Spleen (tissue), 11 donors: Measurements from ENCODE around the gene FIGN. TPM values are rescaled to one million over a fixed set of nuclear protein-coding genes. Genes with fewer than 3 reads are reported as not detected.

Source experiments
- DNase-seq: peaks from one replicate; pipeline ENCODE4 v3.0.0-alpha.2; 2020
- H3K27ac ChIP-seq, 8 donors: fragments of 200-600 bp; sonication (generic) in 7 of 8; 1 replicate in 4 of 8; 2 replicates in 4 of 8; pipeline versions ENCODE4 v1.5.0 to v1.8.0; 2016 to 2021; ENCODE audit warnings: inconsistent platforms in 4 of 8, mild to moderate bottlenecking in 4 of 8, moderate library complexity in 1 of 8
- H3K27me3 ChIP-seq, 7 donors: fragments of 200-600 bp; sonication (generic) in 6 of 7; replicated peaks in 1 of 7; 1 replicate in 4 of 7; 2 replicates in 3 of 7; pipeline versions ENCODE4 v1.5.0 to v1.8.0; 2016 to 2021; ENCODE audit warnings: inconsistent platforms in 3 of 7, mild to moderate bottlenecking in 1 of 7
- H3K36me3 ChIP-seq, 6 donors: fragments of 200-600 bp; sonication (generic) in 5 of 6; 1 replicate in 4 of 6; 2 replicates in 2 of 6; pipeline versions ENCODE4 v1.5.0 to v1.8.0; 2016 to 2021; ENCODE audit warnings: inconsistent platforms in 2 of 6
- H3K4me1 ChIP-seq, 6 donors: fragments of 200-600 bp; sonication (generic) in 5 of 6; 1 replicate in 3 of 6; 2 replicates in 3 of 6; pipeline versions ENCODE4 v1.5.0 to v1.8.0; 2016 to 2021; ENCODE audit warnings: inconsistent platforms in 3 of 6
- H3K4me3 ChIP-seq, 8 donors: fragments of 200-600 bp; sonication (generic) in 7 of 8; 1 replicate in 4 of 8; 2 replicates in 4 of 8; pipeline versions ENCODE4 v1.5.0 to v1.8.0; 2016 to 2021; ENCODE audit warnings: inconsistent platforms in 4 of 8, mild to moderate bottlenecking in 4 of 8, moderate library complexity in 2 of 8
- H3K9me3 ChIP-seq, 8 donors: fragments of 200-600 bp; sonication (generic) in 7 of 8; 1 replicate in 4 of 8; 2 replicates in 4 of 8; pipeline versions ENCODE4 v1.5.0 to v1.8.0; 2016 to 2021; ENCODE audit warnings: inconsistent platforms in 4 of 8
- POLR2A ChIP-seq, 3 donors: fragments of 450-650 bp; IDR thresholded peaks; one replicate each; pipeline ENCODE4 v1.5.1; 2017; ENCODE audit warnings: antibody characterized with exemption in 3 of 3, mild to moderate bottlenecking in 1 of 3
- POLR2AphosphoS5 ChIP-seq, 3 donors: sonication (generic); formaldehyde crosslinking; IDR thresholded peaks; one replicate each; pipeline ENCODE4 v1.5.1; 2017; ENCODE audit warnings: antibody characterized with exemption in 3 of 3
- WGBS, 5 donors: extraction: QIAGEN DNeasy Blood & Tissue Kit in 3 of 5; methylation state at CpG; one replicate each; pipeline versions ENCODE4 v1.1.5 to v1.1.7; 2013 to 2018; 5-methylcytosine and 5-hydroxymethylcytosine counted together
- intact Hi-C: fragments of 100-400 bp; cut with DNase I; formaldehyde crosslinking; loops from one replicate; pipeline ENCODE4 v1.15.0; 2023; ENCODE audit warnings: low total_unique reads
- polyA plus RNA-seq, 3 donors: library from polyadenylated mRNA; stranded (reverse); fragments of 200-250 nt; gene quantifications; one replicate each; pipeline ENCODE4 v1.2.1, GENCODE V29; 2013
- total RNA-seq, 7 donors: library from RNA; depleted of rRNA in 3 of 7; stranded (reverse); fragments of >200 nt in 3 of 7; fragmentation: NEBNext Ultra II Directional in 4 of 7; extraction: Animal tissue kit (Norgen Biotek cat#: 25700) in 4 of 7; gene quantifications; one replicate each; pipeline versions ENCODE4 v1.1.0 to v1.2.1, GENCODE V29; 2016 to 2021
- TF ChIP-seq, protein P1 (sequence below), 11 experiments: fragments of 200-600 bp in 7 of 11; fragments of 450-650 bp in 4 of 11; sonication (generic) in 4 of 11; IDR thresholded peaks in 8 of 11; conservative IDR thresholded peaks in 3 of 11; 1 replicate in 7 of 11; 2 replicates in 4 of 11; pipeline versions ENCODE4 v1.4.0 to v1.8.0; 2016 to 2021; ENCODE audit warnings: antibody characterized with exemption in 11 of 11, inconsistent platforms in 4 of 11, mild to moderate bottlenecking in 1 of 11
- donor health status: healthy with polysubstance abuse.
- donor health status: DM: no; HTN: no; CAD: no; lungs with moderate emphysema.
- donor health status: DM: no; HTN: no; CAD: no.
- donor health status: Bipolar disorder and iron deficiency.
- donor health status: healthy.
- donor health status: DM: no; HTN: no; CAD: no.
- donor health status: DM: yes; HTN: yes; CAD: no.

FIGN gene
- total and polyA plus RNA-seq, 10 donors = 0.50 to 22.6 (median 8.6) TPM

DNA sequence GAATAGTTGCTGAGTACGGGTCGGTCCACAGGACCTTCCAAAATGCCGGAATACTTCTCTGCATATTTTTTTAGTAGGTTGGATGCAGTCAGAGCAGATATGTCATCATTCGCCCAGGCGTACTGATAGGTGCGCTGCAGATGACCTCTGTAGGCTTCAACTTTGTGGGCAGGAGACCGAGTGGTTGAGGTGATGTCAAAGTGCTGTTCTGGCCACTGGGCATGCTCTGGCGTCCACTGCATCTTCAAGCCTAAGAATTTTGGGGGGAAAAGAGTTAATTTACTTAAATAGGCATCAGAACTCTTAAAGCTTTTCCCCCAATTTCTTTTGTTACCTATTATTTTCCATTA is 124.3 kb downstream of the FIGN start:
- Histone ChIP-seq H3K27ac (no peak overlapping the region), H3K27me3 (no peaks in the 10 kb centered on the region), H3K9me3 (no peaks in the 10 kb centered on the region), H3K4me3 (no peak overlapping the region), H3K4me1 (no peaks in the 10 kb centered on the region), H3K36me3 (peaks cover 0 to 23% (median 0%) of the 10 kb centered on the region in 6 donors)
- TF ChIP-seq POLR2A (IDR thresholded peaks at IDR 0.05) (no peak), POLR2AphosphoS5 (IDR thresholded peaks at IDR 0.05) (no peak)
- TF ChIP-seq, protein P1, sequence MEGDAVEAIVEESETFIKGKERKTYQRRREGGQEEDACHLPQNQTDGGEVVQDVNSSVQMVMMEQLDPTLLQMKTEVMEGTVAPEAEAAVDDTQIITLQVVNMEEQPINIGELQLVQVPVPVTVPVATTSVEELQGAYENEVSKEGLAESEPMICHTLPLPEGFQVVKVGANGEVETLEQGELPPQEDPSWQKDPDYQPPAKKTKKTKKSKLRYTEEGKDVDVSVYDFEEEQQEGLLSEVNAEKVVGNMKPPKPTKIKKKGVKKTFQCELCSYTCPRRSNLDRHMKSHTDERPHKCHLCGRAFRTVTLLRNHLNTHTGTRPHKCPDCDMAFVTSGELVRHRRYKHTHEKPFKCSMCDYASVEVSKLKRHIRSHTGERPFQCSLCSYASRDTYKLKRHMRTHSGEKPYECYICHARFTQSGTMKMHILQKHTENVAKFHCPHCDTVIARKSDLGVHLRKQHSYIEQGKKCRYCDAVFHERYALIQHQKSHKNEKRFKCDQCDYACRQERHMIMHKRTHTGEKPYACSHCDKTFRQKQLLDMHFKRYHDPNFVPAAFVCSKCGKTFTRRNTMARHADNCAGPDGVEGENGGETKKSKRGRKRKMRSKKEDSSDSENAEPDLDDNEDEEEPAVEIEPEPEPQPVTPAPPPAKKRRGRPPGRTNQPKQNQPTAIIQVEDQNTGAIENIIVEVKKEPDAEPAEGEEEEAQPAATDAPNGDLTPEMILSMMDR (IDR thresholded peaks at IDR 0.05 in 8 of 11, conservative IDR thresholded peaks at IDR 0.05 in 3 of 11) = no peak
- WGBS, 5 donors = 84 to 96% (median 92%) methylated on average over 8 of the region's 8 CpGs
- no peak for DNase-seq
- intact Hi-C loops = no loop called here

DNA sequence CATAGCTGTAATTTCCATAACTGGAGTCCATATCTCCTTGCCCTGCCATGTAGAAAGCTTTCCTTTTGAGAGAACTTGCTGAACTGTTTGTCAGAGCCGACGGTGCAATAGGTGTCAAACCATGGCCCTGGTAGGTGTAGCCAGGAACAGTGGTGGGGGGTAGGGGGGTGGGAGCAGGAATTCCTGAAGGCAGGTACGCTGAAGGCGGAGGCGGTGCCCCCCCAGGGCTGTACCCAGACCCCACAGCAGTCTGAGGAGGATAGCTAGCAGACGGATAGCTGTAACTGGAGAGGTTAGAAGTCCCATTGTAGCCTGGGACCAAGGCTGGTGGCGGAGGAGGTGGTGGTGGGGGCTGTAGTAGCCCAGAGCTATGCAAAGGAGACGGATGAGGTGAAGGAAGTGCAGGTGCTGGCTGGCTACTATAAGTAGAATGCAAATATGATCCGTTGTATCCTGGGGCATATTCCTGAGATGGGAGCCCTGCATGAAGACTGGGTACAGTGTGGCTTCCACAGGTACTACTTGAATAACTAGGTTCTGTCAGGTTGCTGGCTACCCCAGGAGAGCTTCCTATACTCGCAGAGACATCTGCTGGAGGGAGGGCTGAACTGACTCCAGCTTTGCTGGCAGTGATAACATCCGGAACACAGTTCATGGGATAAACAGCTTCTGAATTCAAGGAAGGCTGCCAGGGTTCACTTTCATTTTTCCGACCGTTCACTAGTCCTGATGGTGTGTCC is 124.8 kb downstream of the FIGN start:
- Histone ChIP-seq H3K27me3 (no peaks in the 10 kb centered on the region), H3K9me3 (no peaks in the 10 kb centered on the region), H3K4me3 (no peak overlapping the region), H3K4me1 (no peaks in the 10 kb centered on the region), H3K27ac (no peak overlapping the region), H3K36me3 (peaks cover 0 to 23% (median 0%) of the 10 kb centered on the region in 6 donors)
- intact Hi-C loops = no loop called here
- no peak for DNase-seq
- 86 to 93% (median 91%) methylated on average over 13 of the region's 13 CpGs for WGBS, 5 donors
- TF ChIP-seq POLR2AphosphoS5 (IDR thresholded peaks at IDR 0.05) = no peak
- TF ChIP-seq, protein P1 (IDR thresholded peaks at IDR 0.05 in 8 of 11, conservative IDR thresholded peaks at IDR 0.05 in 3 of 11) = peak in 2 of 11 experiments; percentile 10 to 30

DNA sequence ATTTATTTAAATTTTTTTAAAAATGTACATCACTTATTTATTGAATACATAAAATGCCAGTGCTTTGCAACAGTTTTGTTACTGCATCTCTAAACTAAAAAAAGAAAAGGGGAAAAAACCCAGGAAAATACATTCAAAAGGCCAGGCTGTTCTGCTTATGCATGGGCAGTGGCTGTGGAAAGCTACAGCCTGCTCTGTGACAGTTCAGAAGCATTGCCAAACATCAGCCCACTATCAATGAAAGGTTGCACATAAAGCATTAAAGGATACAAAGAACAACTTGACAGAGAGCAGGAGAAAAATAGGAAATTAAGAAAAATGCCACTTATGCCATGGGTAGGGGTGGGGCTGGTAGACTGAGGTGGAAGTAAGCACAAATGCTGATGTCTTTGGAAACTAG is 128.2 kb downstream of the FIGN start:
- Histone ChIP-seq H3K36me3 (peaks cover 0 to 23% (median 0%) of the 10 kb centered on the region in 6 donors), H3K4me3 (no peak overlapping the region), H3K27ac (no peak overlapping the region), H3K27me3 (no peaks in the 10 kb centered on the region), H3K4me1 (no peaks in the 10 kb centered on the region), H3K9me3 (no peaks in the 10 kb centered on the region)
- DNase-seq = no peak
- TF ChIP-seq, protein P1 (IDR thresholded peaks at IDR 0.05 in 8 of 11, conservative IDR thresholded peaks at IDR 0.05 in 3 of 11) = no peak
- TF ChIP-seq POLR2AphosphoS5 (IDR thresholded peaks at IDR 0.05) = no peak
- no peak for TF ChIP-seq POLR2A (IDR thresholded peaks at IDR 0.05)
- intact Hi-C loops = no loop called here

DNA sequence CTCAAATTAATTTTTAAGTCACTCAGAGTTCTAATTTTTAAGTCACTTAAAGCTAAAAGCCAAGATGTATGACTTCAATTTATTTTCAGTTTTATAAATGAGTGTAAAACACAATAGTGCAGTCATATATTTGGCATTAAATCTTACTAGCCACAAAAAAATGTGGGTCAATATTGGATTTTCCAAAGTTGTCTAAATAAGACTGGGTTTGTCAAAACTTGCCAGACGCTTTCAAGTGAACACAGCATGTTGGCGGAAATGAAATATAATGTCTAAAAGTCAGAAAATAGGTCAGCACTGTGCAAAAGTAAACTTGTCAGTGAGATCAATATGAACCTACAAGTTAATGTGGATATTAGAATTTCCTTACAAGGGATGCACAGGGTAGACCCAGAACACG is 128.9 kb downstream of the FIGN start:
- no peak for TF ChIP-seq POLR2AphosphoS5 (IDR thresholded peaks at IDR 0.05)
- no peak for TF ChIP-seq POLR2A (IDR thresholded peaks at IDR 0.05)
- TF ChIP-seq, protein P1 (IDR thresholded peaks at IDR 0.05 in 8 of 11, conservative IDR thresholded peaks at IDR 0.05 in 3 of 11) = no peak
- no peak overlapping the region for H3K27ac ChIP-seq
- H3K36me3 ChIP-seq = peaks cover 0 to 23% (median 0%) of the 10 kb centered on the region in 6 donors
- H3K4me3 ChIP-seq = no peak overlapping the region
- no peaks in the 10 kb centered on the region for H3K27me3 ChIP-seq
- no peaks in the 10 kb centered on the region for H3K9me3 ChIP-seq
- DNase-seq = no peak
- no peaks in the 10 kb centered on the region for H3K4me1 ChIP-seq
- intact Hi-C loops = no loop called here
- WGBS, 5 donors = 86 to 93% (median 92%) methylated on average over 3 of the region's 3 CpGs
